ENCODE measurements around the gene WBP2.
A peak's percentile ranks its signal among the peaks of the same experiment; 100 is the strongest.

WBP2 gene

DNA sequence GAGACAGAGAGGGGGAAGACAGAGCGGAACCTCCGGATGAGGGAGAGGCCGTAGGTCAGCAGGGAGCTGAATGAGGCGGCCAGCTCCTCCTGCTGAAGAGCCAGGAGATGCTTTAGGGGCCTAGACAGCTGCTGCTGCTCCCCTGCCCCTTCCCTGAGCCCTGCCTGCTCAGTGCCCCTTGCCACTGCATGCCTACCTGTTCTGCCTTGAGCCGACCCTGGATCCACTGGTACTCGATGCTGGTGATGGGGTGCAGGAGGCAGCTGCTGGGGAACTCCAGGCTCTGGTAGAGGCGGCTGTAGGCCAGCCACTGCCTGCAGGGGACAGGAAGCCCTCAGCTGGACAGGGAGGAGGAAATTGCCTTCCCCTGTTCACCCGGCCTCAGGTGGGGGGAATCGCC lies 18.5 kb downstream of the WBP2 start:
- in situ Hi-C loops (cut with HindIII; ENCODE audit: low sequenced_read_pairs): no loop called here

GRCh38 chr17:75835654-75835987 lies 19.5 kb downstream of the WBP2 start:
- no peak overlapping the region for H3K4me3 ChIP-seq (ENCODE audit: low read depth, low read length)
- in situ Hi-C loops (cut with HindIII; ENCODE audit: low sequenced_read_pairs): no loop called here
- DNase-seq (ENCODE audit: low read depth, low spot score): no peak
- TF ChIP-seq, protein P1, sequence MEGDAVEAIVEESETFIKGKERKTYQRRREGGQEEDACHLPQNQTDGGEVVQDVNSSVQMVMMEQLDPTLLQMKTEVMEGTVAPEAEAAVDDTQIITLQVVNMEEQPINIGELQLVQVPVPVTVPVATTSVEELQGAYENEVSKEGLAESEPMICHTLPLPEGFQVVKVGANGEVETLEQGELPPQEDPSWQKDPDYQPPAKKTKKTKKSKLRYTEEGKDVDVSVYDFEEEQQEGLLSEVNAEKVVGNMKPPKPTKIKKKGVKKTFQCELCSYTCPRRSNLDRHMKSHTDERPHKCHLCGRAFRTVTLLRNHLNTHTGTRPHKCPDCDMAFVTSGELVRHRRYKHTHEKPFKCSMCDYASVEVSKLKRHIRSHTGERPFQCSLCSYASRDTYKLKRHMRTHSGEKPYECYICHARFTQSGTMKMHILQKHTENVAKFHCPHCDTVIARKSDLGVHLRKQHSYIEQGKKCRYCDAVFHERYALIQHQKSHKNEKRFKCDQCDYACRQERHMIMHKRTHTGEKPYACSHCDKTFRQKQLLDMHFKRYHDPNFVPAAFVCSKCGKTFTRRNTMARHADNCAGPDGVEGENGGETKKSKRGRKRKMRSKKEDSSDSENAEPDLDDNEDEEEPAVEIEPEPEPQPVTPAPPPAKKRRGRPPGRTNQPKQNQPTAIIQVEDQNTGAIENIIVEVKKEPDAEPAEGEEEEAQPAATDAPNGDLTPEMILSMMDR (IDR thresholded peaks at IDR 0.05; ENCODE audit: low read depth, low read length): no peak

More for the DNA sequence above, 18.5 kb downstream of the WBP2 start:
- no peak for DNase-seq (ENCODE audit: low read depth, low spot score)
- no peak overlapping the region for H3K4me3 ChIP-seq (ENCODE audit: low read depth, low read length)
- TF ChIP-seq, protein P1 (IDR thresholded peaks at IDR 0.05; ENCODE audit: low read depth, low read length): no peak

DNA sequence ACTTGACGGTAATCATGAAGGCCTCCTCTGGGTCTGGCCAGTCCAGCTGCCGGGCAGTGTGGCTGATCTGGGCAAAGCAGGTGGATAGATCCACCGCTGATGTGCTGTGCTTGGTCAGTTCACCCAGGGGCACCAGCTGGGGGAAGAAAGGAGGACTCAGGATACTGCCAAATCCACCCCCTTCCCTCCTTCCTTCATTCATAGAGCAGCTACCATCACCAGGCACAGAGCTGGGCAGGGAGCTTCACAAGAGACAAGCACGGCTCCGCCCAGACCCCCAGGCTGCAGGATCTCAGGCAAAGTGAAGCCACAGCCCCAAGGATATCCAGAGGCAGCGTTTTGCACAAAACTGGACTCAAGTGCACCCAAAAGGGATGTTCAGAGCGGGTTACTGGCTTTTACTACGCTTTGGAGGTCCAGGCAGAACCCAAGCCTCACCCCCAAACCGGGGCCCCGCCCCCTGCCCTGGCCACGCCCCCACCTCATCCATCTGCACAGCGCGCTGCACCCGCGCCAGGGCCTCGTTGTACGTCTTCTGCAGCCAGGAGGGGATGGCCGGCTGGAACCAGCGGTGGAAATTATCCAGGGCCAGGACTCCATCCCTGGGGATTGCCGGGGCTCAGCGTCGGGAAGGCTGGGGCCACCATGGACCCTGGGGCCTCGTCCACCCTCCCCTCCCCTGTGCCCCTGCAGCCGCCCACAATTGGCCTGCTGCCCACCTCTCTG lies 20.0 kb downstream of the WBP2 start:
- TF ChIP-seq, protein P1 (IDR thresholded peaks at IDR 0.05; ENCODE audit: low read depth, low read length): no peak
- no peak overlapping the region for H3K4me3 ChIP-seq (ENCODE audit: low read depth, low read length)
- DNase-seq (ENCODE audit: low read depth, low spot score): no peak
- in situ Hi-C loops (cut with HindIII; ENCODE audit: low sequenced_read_pairs): no loop called here

DNA sequence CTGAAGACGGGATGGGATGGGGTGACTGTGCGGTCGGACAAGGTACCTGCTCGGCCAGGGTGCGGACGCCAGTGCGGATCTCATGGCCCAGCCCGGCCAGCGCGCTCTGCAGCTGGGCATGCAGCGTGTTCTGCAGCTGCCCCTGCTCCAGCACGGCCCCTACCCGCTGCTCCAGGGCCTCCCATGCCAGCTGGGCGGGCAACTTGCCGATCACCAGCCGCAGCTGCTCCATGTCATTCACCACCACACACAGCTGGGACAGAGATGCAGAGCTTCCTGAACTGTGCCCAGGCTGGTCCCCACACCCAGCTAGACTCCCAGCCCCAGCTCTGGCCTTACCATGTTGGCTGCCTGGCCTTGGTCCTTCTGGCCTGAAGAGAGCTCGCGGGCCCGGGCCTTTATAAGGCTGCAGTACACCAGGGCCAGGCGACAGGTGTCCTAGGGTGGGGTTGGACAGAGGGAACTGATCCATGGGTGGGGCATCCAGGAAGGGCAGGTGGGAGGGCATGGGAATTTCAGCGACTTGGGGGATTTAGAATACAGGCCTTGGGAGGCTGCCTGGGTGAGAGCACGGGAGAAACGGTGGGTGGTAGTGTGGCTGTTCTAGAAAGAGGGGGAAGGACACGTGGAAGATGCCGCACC lies 20.7 kb downstream of the WBP2 start:
- in situ Hi-C loops (cut with HindIII; ENCODE audit: low sequenced_read_pairs): no loop called here
- DNase-seq (ENCODE audit: low read depth, low spot score): no peak
- TF ChIP-seq, protein P1 (IDR thresholded peaks at IDR 0.05; ENCODE audit: low read depth, low read length): no peak
- H3K4me3 ChIP-seq (ENCODE audit: low read depth, low read length): no peak overlapping the region

DNA sequence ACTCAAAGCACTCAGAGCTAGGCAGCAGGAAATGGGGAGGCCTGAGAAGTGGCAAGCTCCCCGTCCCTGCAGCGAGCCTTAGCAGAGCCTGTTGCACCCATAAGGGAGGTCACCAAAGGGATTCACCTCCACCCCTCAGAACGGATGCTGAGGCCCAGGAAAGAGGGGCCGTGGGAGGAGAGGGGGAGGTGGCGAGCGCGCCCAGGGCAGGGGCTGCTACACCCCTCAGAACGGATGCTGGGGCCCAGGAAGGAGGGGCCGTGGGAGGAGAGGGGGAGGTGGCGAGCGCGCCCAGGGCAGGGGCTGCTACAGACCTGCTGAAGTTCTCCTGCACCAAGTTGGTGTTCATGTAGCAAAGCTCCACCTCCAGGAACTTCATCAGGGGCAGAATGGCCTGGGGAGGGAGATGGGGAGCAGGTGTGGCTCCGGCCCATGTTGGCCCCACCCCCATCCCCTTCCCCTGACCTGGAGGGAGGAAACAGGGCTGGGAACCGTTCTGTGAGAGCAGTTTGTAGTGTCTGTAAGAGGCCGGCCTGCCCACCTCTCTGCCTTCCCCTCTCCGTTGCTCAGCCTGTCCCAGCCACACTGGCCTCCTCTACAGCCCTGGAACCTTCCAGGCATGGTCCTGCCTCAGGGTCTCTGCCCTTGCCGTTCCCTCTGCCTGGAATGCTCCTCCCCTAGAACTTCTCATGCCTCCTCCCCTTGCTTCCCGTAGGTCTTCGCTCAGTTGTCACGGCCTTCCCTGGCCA lies 22.3 kb downstream of the WBP2 start:
- no peak for DNase-seq (ENCODE audit: low read depth, low spot score)
- in situ Hi-C loops (cut with HindIII; ENCODE audit: low sequenced_read_pairs): no loop called here
- H3K4me3 ChIP-seq (ENCODE audit: low read depth, low read length): no peak overlapping the region
- TF ChIP-seq, protein P1 (IDR thresholded peaks at IDR 0.05; ENCODE audit: low read depth, low read length): no peak

GRCh38 chr17:75832164-75832651 lies 22.9 kb downstream of the WBP2 start:
- TF ChIP-seq, protein P1 (IDR thresholded peaks at IDR 0.05; ENCODE audit: low read depth, low read length): no peak
- no peak overlapping the region for H3K4me3 ChIP-seq (ENCODE audit: low read depth, low read length)
- in situ Hi-C loops (cut with HindIII; ENCODE audit: low sequenced_read_pairs): no loop called here
- peak; percentile 73 for DNase-seq (ENCODE audit: low read depth, low spot score)
